ENCODE measurements around the gene CXorf51B.
"Not testable (repeated sequence)": the region's sequence is repeated elsewhere in the genome, so short reads cannot be mapped to it uniquely, and the experiment has no call there.

Gene CXorf51B

DNA sequence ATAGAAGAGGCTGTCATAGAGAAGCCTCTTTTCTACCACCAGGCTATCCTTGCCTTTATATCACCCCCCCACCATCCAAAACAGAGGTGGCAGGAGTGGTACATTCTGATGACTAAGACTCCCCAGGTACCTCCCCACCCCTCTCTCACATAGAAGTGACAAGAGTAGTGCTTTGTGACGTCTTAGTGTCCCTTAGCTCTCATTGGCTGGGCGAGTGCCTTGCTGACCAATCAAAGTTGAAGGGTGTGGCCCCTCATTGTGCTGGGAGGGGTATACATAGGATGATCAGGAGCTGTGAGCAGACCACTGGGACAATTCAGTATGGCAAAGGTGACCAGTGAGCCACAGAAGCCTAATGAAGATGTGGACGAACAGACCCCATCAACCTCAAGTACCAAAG lies at the start of gene CXorf51B:
Gene CXorf51B, plus strand, starts transcription at position 301 of the 400 bp plus-strand sequence. Its CDS starts 21 bp downstream, at position 322.
- not testable (repeated sequence) for DNase-seq (ENCODE audit: low read depth in 2 of 2)

- DNase-seq (ENCODE audit: low read depth in 2 of 2), result not testable (repeated sequence)
Measured at GRCh38 chrX:146814644-146815043, 5.1 kb downstream of the CXorf51B start, which contains the start of gene CXorf51A. TSS of gene CXorf51A (minus strand) at chrX:146814744. CDS start at chrX:146814723, 21 bp downstream.

DNA sequence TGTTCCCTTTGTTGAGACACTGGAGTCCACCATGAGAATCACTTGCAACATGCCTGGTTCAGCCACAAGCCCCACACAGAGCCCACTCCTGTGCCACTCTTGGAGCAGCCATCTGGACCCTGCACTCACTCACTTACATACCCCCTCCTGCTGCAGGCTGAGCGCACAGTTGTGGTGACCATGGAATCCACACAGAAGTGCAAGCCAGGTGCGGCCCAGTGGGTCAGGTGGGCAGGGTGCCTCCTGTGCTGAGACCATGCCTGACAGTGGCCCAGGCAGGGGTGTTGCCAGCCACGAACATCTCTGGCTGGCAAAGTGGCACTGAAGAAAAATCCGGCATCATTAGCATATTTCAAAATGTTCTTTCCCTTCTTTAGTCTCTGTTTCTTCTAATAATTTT lies 22.4 kb downstream of the CXorf51B start:
- DNase-seq (ENCODE audit: low read depth in 2 of 2), result no peak

GRCh38 chrX:146854281-146854680 lies 44.7 kb downstream of the CXorf51B start:
- no peak for DNase-seq (ENCODE audit: low read depth in 2 of 2)
